ENCODE measurements around the gene ABHD15.

DNA sequence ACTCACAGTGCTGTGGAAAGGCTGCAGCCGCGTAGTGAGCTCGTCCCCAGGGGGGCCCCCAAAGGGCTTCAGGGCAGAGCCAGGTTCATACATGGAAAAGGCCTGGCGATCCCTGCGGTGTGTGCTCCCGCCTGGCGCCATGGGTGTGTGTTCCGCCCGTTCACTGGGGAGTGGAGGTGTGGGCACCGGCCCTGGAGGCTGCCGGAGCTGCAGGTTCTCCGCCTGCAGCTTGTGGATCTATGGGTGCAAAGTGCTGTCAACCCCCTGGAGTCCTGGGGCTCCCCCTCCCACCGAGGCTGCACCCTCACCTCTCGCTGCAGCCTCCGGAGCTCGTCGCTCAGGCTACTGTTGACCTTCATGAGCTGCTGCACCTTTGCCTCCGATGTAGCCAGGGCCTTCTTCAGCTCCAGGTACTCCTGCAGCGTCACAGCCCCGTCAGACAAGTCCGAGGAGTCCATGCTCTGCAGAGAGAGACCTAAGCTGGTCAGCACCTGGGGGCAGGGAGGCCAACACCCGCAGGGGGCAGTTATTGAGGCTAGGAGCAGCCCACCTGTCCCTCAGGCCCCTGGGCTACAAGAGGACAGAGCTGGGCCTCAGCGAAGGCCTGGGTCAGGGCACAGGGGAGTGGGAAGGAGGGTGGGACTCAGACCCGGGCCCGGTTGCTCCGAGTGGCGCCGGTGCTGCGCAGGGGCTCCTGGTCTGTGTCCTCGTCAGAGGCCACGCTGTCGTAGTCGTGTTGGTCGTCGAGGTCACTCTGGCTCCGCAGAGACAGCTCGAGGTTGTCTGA lies 9.6 kb upstream of the ABHD15 start:
- TF ChIP-seq CTCF (IDR thresholded peaks at IDR 0.05) (no peak), EP300 (IDR thresholded peaks at IDR 0.05) (no peak), POLR2A (IDR thresholded peaks at IDR 0.05) (no peak), POLR2AphosphoS5 (IDR thresholded peaks at IDR 0.05) (no peak)
